MCF 10A (cell line): ENCODE data around the gene SPA17. TPM values are rescaled to one million over a fixed set of nuclear protein-coding genes. Genes with fewer than 3 reads are reported as not detected.

Experiments used
- BruUV-seq: library from RNA; stranded (reverse); fragments of 400-500 nt; replicated peaks from 2 replicates; lab custom pipeline; 2021; lab: Mats Ljungman, UMichigan
- CTCF ChIA-PET: fragments of 300-600 bp; sonication (Branson Sonifier 250); formaldehyde crosslinking; extraction: SDS; loops from one replicate; lab custom pipeline; 2021; ENCODE audit warnings: antibody characterized with exemption, inconsistent platforms; lab: Yijun Ruan, JAX
- POLR2A ChIA-PET: fragments of 300-600, 350-650 bp; sonication (Branson Sonifier 250); formaldehyde crosslinking; extraction: SDS; loops from one replicate; lab custom pipeline; 2020; ENCODE audit warnings: antibody characterized with exemption, inconsistent platforms; lab: Yijun Ruan, JAX
- DNase-seq: peaks from one replicate; pipeline ENCODE4 v3.0.0-alpha.2; 2018; ENCODE audit not compliant: unreplicated experiment
- H3K27ac Mint-ChIP-seq: one replicate; pipeline ENCODE4 v1.8.0; 2022; ENCODE audit warnings: mild to moderate bottlenecking, low read depth, mixed read lengths; ENCODE audit not compliant: unreplicated experiment
- H3K27me3 Mint-ChIP-seq: one replicate; pipeline ENCODE4 v1.8.0; 2022; ENCODE audit warnings: mixed read lengths; ENCODE audit not compliant: insufficient read depth, unreplicated experiment
- H3K36me3 Mint-ChIP-seq: one replicate; pipeline ENCODE4 v1.8.0; 2022; ENCODE audit warnings: mild to moderate bottlenecking, moderate library complexity, mixed read lengths; ENCODE audit not compliant: insufficient read depth, unreplicated experiment
- H3K4me1 Mint-ChIP-seq: one replicate; pipeline ENCODE4 v1.8.0; 2022; ENCODE audit warnings: mixed read lengths; ENCODE audit not compliant: insufficient read depth, unreplicated experiment
- H3K4me3 Mint-ChIP-seq: one replicate; pipeline ENCODE4 v1.8.0; 2022; ENCODE audit warnings: mild to moderate bottlenecking, moderate library complexity, mixed read lengths; ENCODE audit not compliant: unreplicated experiment
- H3K9me3 Mint-ChIP-seq: one replicate; pipeline ENCODE4 v1.8.0; 2022; ENCODE audit warnings: mixed read lengths; ENCODE audit not compliant: unreplicated experiment
- intact Hi-C: fragments of 100-400 bp; cut with micrococcal nuclease; formaldehyde crosslinking; loops from 2 replicates; pipeline ENCODE4 v1.14.1; 2022
- total RNA-seq: library from RNA; stranded (reverse); gene quantifications from 2 replicates; pipeline ENCODE4 v1.2.3, GENCODE V29; 2022
- TF ChIP-seq, protein P1 (sequence below): fragments of 200-600 bp; IDR thresholded peaks from one replicate; pipeline ENCODE4 v1.8.0; 2022; ENCODE audit warnings: antibody characterized with exemption, mild to moderate bottlenecking; ENCODE audit not compliant: unreplicated experiment

Gene SPA17
- total RNA-seq, 1 experiment from 2014 or later = 12.0 TPM

DNA sequence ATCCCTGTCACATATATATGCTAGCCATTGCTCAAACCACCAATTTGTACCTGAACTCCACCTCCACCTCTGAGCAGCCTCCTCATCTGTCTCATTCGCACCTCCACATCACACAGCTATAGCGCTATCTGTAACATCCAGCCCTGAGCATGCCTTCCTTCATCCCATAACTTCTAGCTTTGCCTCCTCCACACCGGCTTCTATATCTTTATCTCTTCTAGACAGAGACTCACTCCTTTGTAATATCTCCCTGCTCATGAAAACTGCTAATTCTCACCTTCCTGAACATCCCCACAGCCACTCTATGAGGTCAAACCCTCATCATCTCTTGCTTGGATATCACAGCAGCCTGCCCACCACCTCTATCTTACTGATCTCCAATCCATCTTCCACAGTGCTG, 6.1 kb upstream of the SPA17 start:
- CTCF ChIA-PET = interaction anchor here (0.5 to 2.0 kb wide), 4 partner anchors 96 to 170 kb away, joined by 3 to 14 read pairs (median 6); no protein-coding TSS in a partner anchor
- Mint-ChIP-seq H3K36me3 (peaks cover 12% of the 10 kb centered on the region), H3K27ac (no peak overlapping the region), H3K27me3 (no peaks in the 10 kb centered on the region), H3K4me3 (no peak overlapping the region), H3K9me3 (no peaks in the 10 kb centered on the region), H3K4me1 (peaks cover 5% of the 10 kb centered on the region)
- DNase-seq = no peak
- intact Hi-C loops = no loop called here
- TF ChIP-seq, protein P1, sequence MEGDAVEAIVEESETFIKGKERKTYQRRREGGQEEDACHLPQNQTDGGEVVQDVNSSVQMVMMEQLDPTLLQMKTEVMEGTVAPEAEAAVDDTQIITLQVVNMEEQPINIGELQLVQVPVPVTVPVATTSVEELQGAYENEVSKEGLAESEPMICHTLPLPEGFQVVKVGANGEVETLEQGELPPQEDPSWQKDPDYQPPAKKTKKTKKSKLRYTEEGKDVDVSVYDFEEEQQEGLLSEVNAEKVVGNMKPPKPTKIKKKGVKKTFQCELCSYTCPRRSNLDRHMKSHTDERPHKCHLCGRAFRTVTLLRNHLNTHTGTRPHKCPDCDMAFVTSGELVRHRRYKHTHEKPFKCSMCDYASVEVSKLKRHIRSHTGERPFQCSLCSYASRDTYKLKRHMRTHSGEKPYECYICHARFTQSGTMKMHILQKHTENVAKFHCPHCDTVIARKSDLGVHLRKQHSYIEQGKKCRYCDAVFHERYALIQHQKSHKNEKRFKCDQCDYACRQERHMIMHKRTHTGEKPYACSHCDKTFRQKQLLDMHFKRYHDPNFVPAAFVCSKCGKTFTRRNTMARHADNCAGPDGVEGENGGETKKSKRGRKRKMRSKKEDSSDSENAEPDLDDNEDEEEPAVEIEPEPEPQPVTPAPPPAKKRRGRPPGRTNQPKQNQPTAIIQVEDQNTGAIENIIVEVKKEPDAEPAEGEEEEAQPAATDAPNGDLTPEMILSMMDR = no peak
- no TSS peak for BruUV-seq
- POLR2A ChIA-PET = interaction anchor here (0.6 kb wide), 1 partner anchor 28 kb away, joined by 3 read pairs; no protein-coding TSS in a partner anchor

DNA sequence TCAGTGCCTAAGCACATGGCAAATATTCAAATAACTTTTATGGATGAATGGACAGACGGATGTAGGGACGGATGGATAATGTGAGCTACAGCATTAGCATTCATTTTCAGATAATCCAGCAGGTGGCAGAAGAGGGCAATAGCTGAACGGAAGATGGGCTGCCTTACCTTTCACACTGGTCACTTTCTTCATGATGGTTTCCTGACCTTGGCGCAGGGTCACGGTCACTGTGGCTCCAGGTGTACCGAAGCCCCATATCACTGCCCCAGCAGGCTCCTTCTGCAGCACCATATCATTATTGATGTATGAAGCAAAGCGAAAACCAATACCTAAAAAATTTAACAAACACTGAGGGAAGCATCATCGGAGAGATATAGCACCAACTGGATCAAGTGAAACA, 4.5 kb upstream of the SPA17 start:
- peaks cover 4% of the 10 kb centered on the region for H3K36me3 Mint-ChIP-seq
- H3K27ac Mint-ChIP-seq = no peak overlapping the region
- POLR2A ChIA-PET = interaction anchor here (0.6 to 1.6 kb wide), 6 partner anchors 94 to 169 kb away, joined by 3 to 8 read pairs (median 4); no protein-coding TSS in a partner anchor
- intact Hi-C loops = loop anchor here (1.0 kb wide), 3 partner anchors 94 to 168 kb away; no protein-coding TSS in a partner anchor
- no peak overlapping the region for H3K4me3 Mint-ChIP-seq
- peak; percentile 58 for DNase-seq
- H3K27me3 Mint-ChIP-seq = no peaks in the 10 kb centered on the region
- TF ChIP-seq, protein P1 = peak; percentile 78
- no TSS peak for BruUV-seq
- no peaks in the 10 kb centered on the region for H3K9me3 Mint-ChIP-seq
- H3K4me1 Mint-ChIP-seq = peaks cover 5% of the 10 kb centered on the region
- CTCF ChIA-PET = interaction anchor here (0.6 to 6.5 kb wide), 37 partner anchors 9 to 275 kb away, joined by 3 to 112 read pairs (median 6); partner anchors contain the start of genes ESAM, NRGN and VSIG2

DNA sequence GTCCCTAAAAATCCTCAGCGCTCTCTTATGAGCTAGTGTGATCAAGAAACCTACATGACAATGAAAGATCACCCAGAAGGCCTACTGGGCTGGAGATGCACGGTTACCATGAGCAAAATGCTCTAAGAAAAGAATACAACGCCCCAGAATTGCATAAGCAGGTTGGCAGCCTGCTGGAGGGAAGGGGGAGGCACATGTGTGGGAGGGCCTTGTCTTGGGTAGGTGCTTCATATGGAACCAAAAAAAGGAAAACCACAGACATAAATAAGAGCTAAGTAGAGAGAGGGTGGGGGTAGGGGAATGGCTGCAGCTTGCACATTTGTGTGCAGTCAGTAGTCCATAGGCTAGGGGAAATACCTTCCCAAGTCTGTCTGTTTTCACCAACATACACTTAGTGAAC, 3.0 kb upstream of the SPA17 start:
- H3K4me1 Mint-ChIP-seq = peaks cover 5% of the 10 kb centered on the region
- no TSS peak for BruUV-seq
- TF ChIP-seq, protein P1 = no peak
- peak overlapping the region; percentile 25 for H3K27ac Mint-ChIP-seq
- no peaks in the 10 kb centered on the region for H3K9me3 Mint-ChIP-seq
- ChIA-PET CTCF (interaction anchor here (0.6 to 6.5 kb wide), 31 partner anchors 17 to 240 kb away, joined by 3 to 112 read pairs (median 6); partner anchors contain the start of genes ESAM and ROBO4), POLR2A (interaction anchor here (0.6 to 2.1 kb wide), 7 partner anchors 27 to 436 kb away, joined by 3 to 10 read pairs (median 4); partner anchors contain the start of gene MSANTD2)
- peak; percentile 52 for DNase-seq
- no peaks in the 10 kb centered on the region for H3K36me3 Mint-ChIP-seq
- no peak overlapping the region for H3K4me3 Mint-ChIP-seq
- H3K27me3 Mint-ChIP-seq = no peaks in the 10 kb centered on the region
- intact Hi-C loops = loop anchor here (5.0 kb wide), 1 partner anchor 77 kb away; no protein-coding TSS in a partner anchor

GRCh38 chr11:124672536-124673215, 1.0 kb upstream of the SPA17 start:
- Mint-ChIP-seq H3K27ac (no peak overlapping the region), H3K4me1 (peaks cover 12% of the 10 kb centered on the region), H3K27me3 (no peaks in the 10 kb centered on the region), H3K4me3 (peak overlapping the region; percentile 88), H3K36me3 (no peaks in the 10 kb centered on the region), H3K9me3 (no peaks in the 10 kb centered on the region)
- TF ChIP-seq, protein P1 = no peak
- no TSS peak for BruUV-seq
- ChIA-PET CTCF (interaction anchor here (0.7 to 6.5 kb wide), 12 partner anchors 9 to 208 kb away, joined by 3 to 112 read pairs (median 6); partner anchors contain the start of gene ESAM), POLR2A (interaction anchor here (0.6 to 1.6 kb wide), 10 partner anchors 13 to 161 kb away, joined by 3 to 13 read pairs (median 4); partner anchors contain the start of gene MSANTD2)
- peak; percentile 0 for DNase-seq
- intact Hi-C loops = loop anchor here (1.0 to 5.0 kb wide), 3 partner anchors 75 to 165 kb away; no protein-coding TSS in a partner anchor
